Neural crest cell (in vitro differentiated cells): ENCODE data around the gene ARID5B. TPM values are rescaled to one million over a fixed set of nuclear protein-coding genes. Genes with fewer than 3 reads are reported as not detected.

Source experiments
- DNase-seq: peaks from one replicate; pipeline ENCODE4 v3.0.0; 2021; ENCODE audit warnings: low read depth, mixed read lengths, low spot score
- H3K27ac Mint-ChIP-seq: one replicate; pipeline ENCODE4 v1.8.0; 2021; ENCODE audit warnings: mild to moderate bottlenecking, mixed read lengths; ENCODE audit not compliant: unreplicated experiment
- H3K27me3 Mint-ChIP-seq: 2 replicates; pipeline ENCODE4 v1.8.0; 2021; ENCODE audit warnings: low read depth, mild to moderate bottlenecking, mixed read lengths
- H3K36me3 Mint-ChIP-seq: 2 replicates; pipeline ENCODE4 v1.8.0; 2021; ENCODE audit warnings: low read depth, mild to moderate bottlenecking, mixed read lengths
- H3K4me1 Mint-ChIP-seq: 2 replicates; pipeline ENCODE4 v1.8.0; 2021; ENCODE audit warnings: mixed read lengths
- H3K4me3 Mint-ChIP-seq: one replicate; pipeline ENCODE4 v1.8.0; 2021; ENCODE audit warnings: mild to moderate bottlenecking, mixed read lengths
- H3K9me3 Mint-ChIP-seq: 2 replicates; pipeline ENCODE4 v1.8.0; 2021; ENCODE audit warnings: mixed read lengths
- CTCF ChIP-seq: fragments of 200-600 bp; sonication (generic); conservative IDR thresholded peaks from 2 replicates; pipeline ENCODE4 v1.5.0; 2021; ENCODE audit warnings: antibody characterized with exemption, mild to moderate bottlenecking
- total RNA-seq: library from RNA; stranded (reverse); gene quantifications from 2 replicates; pipeline ENCODE4 v1.2.1, GENCODE V29; 2021

The ARID5B gene
- total RNA-seq, 1 donor from 2014 or later: 10.4 TPM

- no peak for DNase-seq
- Mint-ChIP-seq H3K27me3 (no peaks in the 10 kb centered on the region), H3K27ac (no peak overlapping the region), H3K4me1 (peaks cover 25% of the 10 kb centered on the region), H3K9me3 (no peaks in the 10 kb centered on the region), H3K36me3 (peaks cover 5% of the 10 kb centered on the region), H3K4me3 (no peak overlapping the region)
- TF ChIP-seq CTCF: no peak
These were observed 62.7 kb downstream of the ARID5B start for GRCh38 chr10:61964059-61964709.

GRCh38 chr10:61964949-61965702 is 63.6 kb downstream of the ARID5B start:
- Mint-ChIP-seq H3K4me3 (no peak overlapping the region), H3K9me3 (no peaks in the 10 kb centered on the region), H3K4me1 (peaks cover 20% of the 10 kb centered on the region), H3K27ac (no peak overlapping the region), H3K36me3 (peaks cover 5% of the 10 kb centered on the region), H3K27me3 (no peaks in the 10 kb centered on the region)
- TF ChIP-seq CTCF: no peak
- DNase-seq: no peak

- no peak for TF ChIP-seq CTCF
- Mint-ChIP-seq H3K27me3 (no peaks in the 10 kb centered on the region), H3K27ac (no peak overlapping the region), H3K36me3 (peaks cover 5% of the 10 kb centered on the region), H3K4me1 (peaks cover 27% of the 10 kb centered on the region), H3K4me3 (no peak overlapping the region), H3K9me3 (no peaks in the 10 kb centered on the region)
- no peak for DNase-seq
These were observed 64.3 kb downstream of the ARID5B start for GRCh38 chr10:61965703-61966395.

- DNase-seq: no peak
- Mint-ChIP-seq H3K9me3 (no peaks in the 10 kb centered on the region), H3K4me1 (peaks cover 28% of the 10 kb centered on the region), H3K27ac (no peak overlapping the region), H3K36me3 (peaks cover 5% of the 10 kb centered on the region), H3K4me3 (no peak overlapping the region), H3K27me3 (no peaks in the 10 kb centered on the region)
- no peak for TF ChIP-seq CTCF
These were observed 65.8 kb downstream of the ARID5B start for GRCh38 chr10:61967298-61967697.

DNA sequence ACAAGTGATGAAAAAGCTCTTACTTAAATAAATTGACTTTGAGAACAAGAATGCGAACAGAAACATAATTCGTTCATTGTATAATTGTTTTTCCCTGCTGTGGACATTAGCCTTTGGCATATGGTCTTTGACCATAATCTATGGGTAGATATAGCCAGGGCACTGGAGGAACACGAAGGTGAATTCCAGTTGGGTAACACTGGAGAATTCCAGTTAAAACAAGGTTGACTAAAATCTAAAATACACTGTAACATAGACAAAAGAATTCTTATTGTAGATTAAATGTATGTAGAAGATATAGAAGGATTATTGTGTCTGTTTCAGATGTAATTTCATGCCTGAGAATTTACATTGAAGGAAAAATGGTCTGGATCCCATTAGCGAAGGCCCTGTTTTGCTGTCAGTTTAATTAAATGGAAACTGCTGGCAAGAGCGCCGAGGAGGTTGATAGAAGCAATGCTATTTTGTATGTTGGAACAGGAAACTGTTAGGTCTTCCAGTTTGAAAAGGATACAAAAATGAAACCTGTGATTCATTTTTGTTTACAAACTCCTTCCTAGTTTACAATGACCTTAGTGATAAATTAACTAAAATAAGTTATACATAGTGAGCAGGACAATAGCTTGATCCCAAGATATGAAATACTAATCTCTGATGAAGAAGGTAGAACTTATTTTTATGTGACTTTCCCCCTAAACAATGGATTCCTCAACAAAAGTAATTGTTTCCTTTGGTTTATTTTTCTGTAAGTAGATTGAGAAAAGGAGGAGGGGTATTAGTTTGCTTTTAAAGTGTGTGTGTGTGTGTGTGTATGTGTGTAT is 68.9 kb downstream of the ARID5B start:
- Mint-ChIP-seq H3K4me3 (no peak overlapping the region), H3K27me3 (no peaks in the 10 kb centered on the region), H3K4me1 (peaks cover 38% of the 10 kb centered on the region), H3K9me3 (no peaks in the 10 kb centered on the region), H3K27ac (no peak overlapping the region), H3K36me3 (peaks cover 5% of the 10 kb centered on the region)
- DNase-seq: no peak
- no peak for TF ChIP-seq CTCF
